ENCODE data around the gene SPEF2.
"Not testable (repeated sequence)": the region's sequence is repeated elsewhere in the genome, so short reads cannot be mapped to it uniquely, and the experiment has no call there.

SPEF2 gene

DNA sequence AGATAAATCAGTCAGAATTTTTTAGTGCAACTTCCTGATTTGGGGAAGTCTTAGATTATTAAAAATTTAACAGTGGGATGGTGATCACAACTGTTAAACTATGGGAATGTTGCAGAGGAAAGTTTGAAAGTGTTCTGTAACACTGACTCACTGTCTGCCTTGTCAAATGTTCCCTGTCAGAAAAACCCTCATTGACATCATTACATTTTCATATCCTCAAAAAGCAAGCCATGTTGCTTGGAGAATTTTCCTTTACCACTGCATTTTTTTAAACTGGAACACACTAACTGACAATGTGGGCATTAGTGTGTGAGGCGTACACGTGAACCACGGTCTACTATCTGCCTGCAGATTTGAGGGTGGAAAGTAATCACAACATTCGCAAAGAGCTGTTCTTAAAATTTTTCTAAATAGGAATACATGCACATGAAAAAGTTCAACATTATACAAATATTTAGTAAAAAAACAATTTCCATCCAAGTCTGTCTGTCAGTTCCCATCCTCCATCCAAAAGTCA, 210.5 kb downstream of the SPEF2 start:
- DNase-seq = peak in 1 of 2 donors; percentile 18

- no peak for DNase-seq
Observed at GRCh38 chr5:35830587-35830986, 212.9 kb downstream of the SPEF2 start.

- DNase-seq = no peak
Observed at GRCh38 chr5:35832762-35833161, 215.1 kb downstream of the SPEF2 start.

DNA sequence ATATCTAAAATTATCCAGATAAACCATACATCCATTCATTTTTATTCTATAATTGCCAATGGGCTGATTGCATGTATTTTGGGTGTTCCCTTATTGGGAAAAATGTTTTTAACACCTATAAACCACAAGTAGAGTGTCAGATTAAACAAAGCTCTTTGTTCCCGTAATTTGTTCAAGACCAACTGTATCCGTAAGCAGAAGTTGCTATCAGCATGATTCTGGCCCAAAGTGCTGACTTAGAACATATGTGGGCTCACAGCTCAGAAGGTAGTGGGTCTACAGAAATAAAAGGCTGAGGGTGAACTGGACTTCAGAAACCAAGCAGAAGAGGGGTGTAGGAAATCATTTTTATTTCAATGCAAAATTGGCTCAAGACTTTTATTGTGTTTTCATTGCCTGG, 215.6 kb downstream of the SPEF2 start:
- DNase-seq = no peak

DNA sequence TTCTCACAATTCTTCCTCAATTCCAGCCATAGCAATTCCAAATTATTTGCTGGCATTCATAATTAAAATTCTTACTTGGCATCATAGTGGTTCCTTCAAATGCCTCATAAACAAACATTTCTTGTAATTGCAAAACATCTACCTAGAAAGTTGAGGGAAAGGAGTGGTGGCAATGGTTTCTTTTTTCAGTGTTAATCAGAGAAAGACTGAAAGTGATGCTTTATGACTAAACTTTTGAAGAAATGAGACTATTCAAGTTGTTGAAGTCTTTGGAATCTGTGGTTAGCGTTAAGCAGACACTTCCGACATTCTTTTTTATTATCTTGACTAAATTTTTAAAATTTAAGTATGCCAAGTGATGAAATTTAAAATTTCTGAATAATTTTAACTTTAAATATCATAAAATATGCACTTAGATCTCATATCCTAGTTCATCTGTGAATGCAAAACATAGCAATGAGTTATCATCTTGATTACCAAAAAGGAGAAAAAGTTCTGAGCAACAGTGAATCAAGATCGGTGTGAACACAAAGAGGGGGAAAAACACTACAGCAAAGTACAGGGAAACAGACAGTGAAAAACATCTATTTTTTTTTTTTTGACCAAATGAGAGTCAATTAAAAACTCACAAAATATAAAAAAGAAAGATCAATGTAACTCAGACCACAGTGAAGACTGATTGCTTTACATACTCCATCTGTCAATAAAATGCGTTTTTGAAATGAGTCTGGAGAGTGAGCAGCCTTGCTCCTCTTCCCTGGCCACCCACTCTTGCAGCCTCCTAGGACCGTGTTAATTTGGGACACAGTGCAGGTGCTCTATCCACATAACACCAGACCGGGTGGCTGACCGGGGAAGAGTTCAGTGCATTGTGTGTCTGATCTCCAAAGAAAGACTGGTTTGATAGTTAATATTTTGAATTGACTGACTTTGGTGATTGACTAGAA, 218.4 kb downstream of the SPEF2 start:
- DNase-seq = no peak

GRCh38 chr5:35838370-35839042, 220.8 kb downstream of the SPEF2 start:
- no peak for DNase-seq

GRCh38 chr5:35842856-35843255, 225.2 kb downstream of the SPEF2 start:
- no peak for DNase-seq

- DNase-seq = not testable (repeated sequence)
Observed at GRCh38 chr5:35845508-35845907, 227.8 kb downstream of the SPEF2 start.

DNA sequence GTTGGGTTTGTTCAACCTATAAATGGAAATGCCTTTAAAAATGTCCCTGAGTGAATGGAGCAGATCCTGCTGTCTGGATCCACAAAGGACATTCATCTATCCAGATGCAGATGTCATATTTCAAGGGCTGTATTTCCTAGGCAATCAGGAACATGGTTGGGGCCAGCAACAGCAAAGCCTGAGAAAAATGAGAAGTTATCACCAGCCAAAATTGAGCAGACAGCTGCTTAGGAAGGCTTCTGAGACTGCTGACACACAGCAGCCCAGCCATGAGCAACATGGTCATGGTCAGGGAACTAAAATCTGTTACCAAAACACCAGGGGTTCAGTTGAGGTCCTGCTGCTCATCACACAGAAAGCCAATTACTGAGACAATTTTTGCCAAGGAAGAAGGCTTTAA, 229.8 kb downstream of the SPEF2 start:
- no peak for DNase-seq

DNA sequence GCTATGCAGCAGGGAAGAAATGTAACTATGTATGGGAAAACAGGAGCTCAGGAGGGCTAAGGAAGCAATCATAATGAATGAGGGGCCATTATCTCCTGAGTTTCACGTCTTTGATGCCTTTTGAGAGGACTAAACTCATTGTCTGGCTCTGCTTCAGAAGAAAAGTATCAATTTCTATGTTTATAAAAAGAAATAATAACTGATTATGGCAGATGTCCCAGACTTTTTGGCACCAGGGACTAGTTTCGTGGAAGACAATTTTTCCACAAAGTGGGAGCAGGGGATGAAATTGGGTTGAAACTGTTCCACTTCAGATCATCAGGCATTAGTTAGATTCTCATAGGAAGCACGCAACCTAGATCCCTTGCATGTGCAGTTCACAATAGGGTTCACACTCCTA, 230.3 kb downstream of the SPEF2 start:
- DNase-seq = no peak

DNA sequence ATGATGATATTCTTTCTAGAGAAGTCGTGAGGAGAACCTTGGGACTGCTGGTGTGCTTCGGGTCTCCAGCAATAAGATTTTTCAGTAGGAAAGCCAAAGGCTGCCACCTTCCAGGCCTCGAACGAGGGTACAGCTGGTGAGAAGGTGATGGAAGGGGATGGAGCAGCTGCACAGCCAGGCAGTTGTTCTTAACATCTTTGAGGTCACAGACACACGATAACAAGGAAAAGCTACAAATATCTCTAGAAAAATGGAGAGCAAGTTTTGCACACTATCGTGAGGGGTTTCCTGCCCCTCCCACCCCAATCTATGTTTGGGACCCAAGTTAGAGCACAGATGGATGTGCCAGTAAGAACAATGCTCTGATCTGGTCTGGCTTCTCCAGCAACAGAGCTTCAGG, 232.2 kb downstream of the SPEF2 start:
- no peak for DNase-seq

GRCh38 chr5:35850967-35851680, 233.5 kb downstream of the SPEF2 start:
- peak; percentile 32 to 37 for DNase-seq

DNA sequence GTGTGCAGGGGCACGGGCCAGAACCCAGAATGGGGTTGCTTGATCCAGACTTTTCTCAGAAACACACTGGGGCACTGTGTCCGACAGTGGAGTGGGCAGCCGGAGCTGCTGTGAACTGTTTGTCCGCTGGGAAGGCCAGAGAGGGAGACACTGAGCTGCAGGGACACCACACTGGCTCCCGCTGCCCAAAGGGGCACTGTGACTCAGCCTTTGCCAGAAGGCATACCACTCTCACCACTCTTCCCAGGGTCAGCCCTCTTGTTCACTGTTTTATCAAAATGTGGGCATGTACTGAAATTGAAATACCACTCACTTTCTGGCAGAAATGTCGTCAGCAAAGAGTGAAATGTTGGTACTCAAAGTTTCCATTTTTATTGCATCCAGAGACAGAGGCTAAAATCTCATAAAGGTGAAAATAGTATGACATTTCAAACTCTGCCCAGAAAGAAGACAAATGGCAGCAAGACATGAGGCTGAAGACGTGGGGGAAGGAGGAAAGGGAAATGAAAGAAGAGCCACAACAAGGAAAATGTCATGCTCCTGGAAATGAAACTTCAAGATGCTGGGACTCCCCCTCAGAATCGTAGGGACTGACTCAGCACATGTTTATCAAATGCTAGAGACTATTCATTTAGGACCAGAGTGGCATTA, 234.5 kb downstream of the SPEF2 start:
- peak; percentile 30 to 56 for DNase-seq

GRCh38 chr5:35852773-35853172, 235.1 kb downstream of the SPEF2 start:
- no peak for DNase-seq

GRCh38 chr5:35853631-35854030, 236.0 kb downstream of the SPEF2 start:
- peak; percentile 80 to 85 for DNase-seq

DNA sequence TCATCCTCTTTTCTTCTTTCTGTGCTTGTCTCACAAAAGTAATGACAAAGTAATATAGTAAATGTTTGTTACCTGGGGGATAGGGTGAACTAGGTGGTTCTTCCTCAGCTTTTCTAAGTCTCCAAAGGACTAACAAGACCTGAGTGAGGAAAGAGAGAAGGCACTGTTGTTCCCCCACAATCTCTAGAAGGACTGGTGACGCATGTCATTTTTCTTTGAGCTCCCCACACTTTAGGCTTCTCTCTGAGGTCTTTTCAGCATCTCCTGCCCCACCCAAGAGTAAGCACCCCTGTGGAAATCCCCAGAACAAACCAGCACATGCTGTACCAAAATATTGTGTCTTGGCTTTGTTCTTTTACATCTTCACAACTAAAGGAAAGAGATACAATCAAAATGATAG, 236.6 kb downstream of the SPEF2 start:
- DNase-seq = no peak

DNA sequence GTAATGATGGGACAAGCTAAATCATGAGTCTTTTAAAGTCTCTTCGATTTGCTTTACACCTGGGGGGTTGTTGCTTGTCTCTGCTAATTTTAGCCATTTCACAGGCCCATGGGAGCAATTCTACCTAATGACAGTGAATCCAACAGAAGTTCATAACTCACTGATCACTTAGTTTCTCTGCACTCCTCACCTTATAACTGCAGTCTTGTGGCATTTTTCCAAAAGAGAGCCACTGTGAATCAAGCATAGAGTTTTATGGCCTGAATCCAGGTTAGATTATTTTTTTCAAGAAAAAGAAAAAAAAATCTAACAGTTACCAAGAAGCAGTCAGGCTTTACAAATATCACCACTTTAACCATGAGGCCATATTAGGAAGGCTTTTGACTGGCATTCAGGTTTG, 237.5 kb downstream of the SPEF2 start:
- DNase-seq = no peak

- DNase-seq = peak in 1 of 2 donors; percentile 73
Observed at GRCh38 chr5:35856186-35856764, 238.6 kb downstream of the SPEF2 start.

DNA sequence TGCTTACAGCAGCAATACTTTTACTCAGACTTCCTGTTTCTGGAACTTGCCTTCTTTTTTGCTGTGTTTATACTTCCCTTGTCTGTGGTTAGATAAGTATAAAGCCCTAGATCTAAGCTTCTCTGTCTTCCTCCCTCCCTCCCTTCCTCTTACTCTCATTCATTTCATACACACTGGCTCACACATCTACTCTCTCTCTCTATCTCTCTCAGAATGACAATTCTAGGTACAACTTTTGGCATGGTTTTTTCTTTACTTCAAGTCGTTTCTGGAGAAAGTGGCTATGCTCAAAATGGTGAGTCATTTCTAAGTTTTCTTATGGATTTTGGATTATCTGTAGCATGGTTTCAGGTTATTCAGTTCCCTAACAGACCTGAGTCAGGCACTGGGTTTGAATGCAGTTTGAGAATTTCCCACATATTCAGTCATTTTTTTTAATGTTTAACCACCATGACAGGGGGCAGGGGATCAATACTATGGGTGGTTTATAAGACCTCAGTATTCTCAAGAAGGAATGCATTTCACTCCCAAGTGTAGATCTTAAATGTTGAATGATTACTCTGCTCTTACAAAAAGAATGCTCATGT, 239.2 kb downstream of the SPEF2 start, which contains the start of gene IL7R:
Gene IL7R, plus strand, starts transcription at position 127 of the 587 bp plus-strand sequence. Its CDS starts 87 bp downstream, at position 214.
- peak in 1 of 2 donors; percentile 84 for DNase-seq

DNA sequence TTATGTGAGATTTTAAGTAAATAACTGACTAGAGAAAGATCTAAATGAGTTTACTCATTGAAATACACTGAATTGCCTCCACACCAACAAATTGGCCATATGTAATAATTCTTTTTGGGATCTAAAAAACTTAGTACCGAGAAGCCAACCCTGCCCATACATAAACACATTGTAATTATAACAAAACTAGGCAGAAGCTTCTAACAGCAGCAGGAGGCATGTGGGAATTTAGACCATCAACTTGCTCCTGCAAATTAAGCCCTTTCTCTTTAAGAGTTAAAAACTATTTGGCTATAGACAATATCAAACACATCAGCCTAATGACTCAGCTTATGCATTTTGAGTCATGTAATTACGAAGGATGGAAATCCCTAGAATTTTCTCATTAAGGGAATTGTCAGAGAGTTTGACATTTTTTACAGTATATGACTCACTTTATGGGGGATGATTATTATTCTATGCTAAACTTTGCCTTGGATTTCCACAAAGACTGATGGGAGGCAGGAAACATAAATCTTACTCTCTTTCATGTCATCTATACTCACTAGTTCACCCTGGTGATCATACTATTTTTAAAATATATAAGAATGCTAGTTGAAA, 240.0 kb downstream of the SPEF2 start:
- peak; percentile 22 to 53 for DNase-seq

DNA sequence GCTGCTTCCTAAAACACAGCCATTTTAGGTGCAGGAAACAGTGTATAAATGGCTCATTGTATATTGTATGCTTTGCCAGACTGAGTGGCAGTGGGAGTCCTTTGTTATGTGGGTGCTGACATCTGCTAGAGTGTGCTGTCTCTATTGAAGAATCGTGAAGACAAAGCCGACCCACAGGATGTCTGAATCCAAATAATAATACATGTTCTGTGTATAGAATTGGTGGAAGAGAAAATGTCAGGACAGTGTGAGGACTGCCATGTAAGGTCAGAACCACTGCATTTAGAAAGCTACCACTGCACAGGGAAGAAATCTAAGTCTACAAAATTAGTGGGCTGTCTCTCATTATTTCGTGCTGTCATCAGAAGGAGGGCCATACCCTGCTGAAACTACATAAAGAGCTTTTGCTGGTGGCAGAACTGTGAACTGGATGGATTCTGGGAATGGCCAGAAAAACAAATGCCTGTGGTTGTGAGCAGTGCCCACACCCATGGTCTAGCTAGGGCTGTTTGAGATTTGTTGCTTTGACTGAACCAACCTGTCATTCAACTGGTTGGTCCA, 241.5 kb downstream of the SPEF2 start:
- no peak for DNase-seq
